HepG2 (cell line): ENCODE measurements around the gene IL27RA. TPM values are rescaled to one million over a fixed set of nuclear protein-coding genes. Genes with fewer than 3 reads are reported as not detected.

Experiments used
- ATAC-seq: fragments of 200-7000 bp; cut with Tn5 transposase; 3 replicates; pipeline ENCODE4 v1.9.1; 2020; ENCODE audit warnings: mild to moderate bottlenecking, moderate library complexity
- BruUV-seq: library from RNA; stranded (reverse); fragments of 400-500 nt; replicated peaks from 2 replicates; lab custom pipeline; 2021; lab: Mats Ljungman, UMichigan
- CTCF ChIA-PET: fragments of 300-600 bp; formaldehyde crosslinking; extraction: SDS; loops from one replicate; lab custom pipeline; 2021; ENCODE audit warnings: low total read pairs, inconsistent platforms, low intra/inter-chr PET ratio; lab: Yijun Ruan, JAX
- POLR2A ChIA-PET: fragments of 350-600 bp; sonication (Branson Sonifier 250); formaldehyde crosslinking; loops from one replicate; lab custom pipeline; 2020; ENCODE audit warnings: antibody characterized with exemption, inconsistent platforms; lab: Yijun Ruan, JAX
- DNase-seq: peaks from one replicate; pipeline ENCODE4 v3.0.0-alpha.2; 2015; ENCODE audit warnings: low spot score
- FAIRE-seq: peaks from 3 replicates; lab custom pipeline; 2011; peaks lifted over from hg19 to GRCh38; lab: Jason Lieb, UNC
- H2AFZ ChIP-seq: one replicate; pipeline ENCODE4 v1.6.1; 2011; ENCODE audit warnings: low read length, inconsistent platforms
- H3K27ac ChIP-seq: fragments of 300-600 bp; 3 replicates; pipeline ENCODE4 v1.8.0; 2011; ENCODE audit warnings: mixed run types, mild to moderate bottlenecking, mixed read lengths, low read length, inconsistent platforms; ENCODE audit not compliant: insufficient read depth; ENCODE audit errors: extremely low read length
- H3K27me3 ChIP-seq, 2 experiments: fragments of 200-600 bp in 1 of 2; 2 replicates in 1 of 2; 3 replicates in 1 of 2; pipeline versions ENCODE4 v1.6.0 to v1.8.0; 2011; ENCODE audit warnings: low read length in 2 of 2, mild to moderate bottlenecking in 2 of 2, moderate library complexity in 2 of 2, inconsistent platforms in 1 of 2; ENCODE audit not compliant: insufficient read depth in 2 of 2, control insufficient read depth in 1 of 2
- H3K36me3 ChIP-seq, 2 experiments: fragments of 200-600 bp in 1 of 2; replicated peaks in 1 of 2; 2 replicates in 1 of 2; 3 replicates in 1 of 2; pipeline versions ENCODE4 v1.5.1 to v1.8.0; 2011; ENCODE audit warnings: low read length in 2 of 2, inconsistent platforms in 1 of 2; ENCODE audit not compliant: insufficient read depth in 2 of 2, control insufficient read depth in 1 of 2
- H3K4me1 ChIP-seq: 2 replicates; pipeline ENCODE4 v1.5.1; 2012; ENCODE audit warnings: low read length, inconsistent platforms; ENCODE audit not compliant: insufficient read depth
- H3K4me2 ChIP-seq: 2 replicates; pipeline ENCODE4 v1.6.0; 2011; ENCODE audit warnings: low read depth, low read length, inconsistent platforms
- H3K4me3 ChIP-seq, 3 experiments: fragments of 200-600 bp in 1 of 3; sonication (generic), shearing (Covaris generic) in 1 of 3; replicated peaks in 1 of 3; 2 replicates each; pipeline ENCODE4 v1.5.1; 2011 to 2016; ENCODE audit warnings: low read length in 3 of 3, inconsistent platforms in 2 of 3, low read depth in 2 of 3, mild to moderate bottlenecking in 2 of 3, control low read depth in 1 of 3, mixed read lengths in 1 of 3; ENCODE audit not compliant: insufficient read depth in 1 of 3
- H3K79me2 ChIP-seq: one replicate; pipeline ENCODE4 v1.6.1; 2011; ENCODE audit warnings: low read length, inconsistent platforms; ENCODE audit not compliant: insufficient read depth
- H3K9ac ChIP-seq: 2 replicates; pipeline ENCODE4 v1.6.0; 2011; ENCODE audit warnings: mild to moderate bottlenecking, low read depth, low read length, inconsistent platforms; ENCODE audit not compliant: insufficient read depth
- H3K9me3 ChIP-seq: 2 replicates; pipeline ENCODE4 v1.5.1; 2012; ENCODE audit warnings: mild to moderate bottlenecking, low read length
- H4K20me1 ChIP-seq: 2 replicates; pipeline ENCODE4 v1.6.0; 2011; ENCODE audit warnings: inconsistent platforms, mild to moderate bottlenecking, low read length, moderate library complexity; ENCODE audit not compliant: insufficient read depth
- DNMT3B ChIP-seq: conservative IDR thresholded peaks from 2 replicates; pipeline ENCODE4 v1.6.1; 2016; ENCODE audit warnings: missing biosample characterization, control low read depth
- FOXP1 ChIP-seq, 2 experiments: fragments of 450-650 bp in 1 of 2; IDR thresholded peaks; 2 replicates each; pipeline ENCODE4 v1.6.1; 2017 to 2018; ENCODE audit warnings: antibody characterized with exemption in 1 of 2
- IKZF1 ChIP-seq: fragments of 450-650 bp; IDR thresholded peaks from 2 replicates; pipeline ENCODE4 v1.7.1; 2016
- PRDM15 ChIP-seq: sonication (generic); formaldehyde crosslinking; IDR thresholded peaks from 2 replicates; pipeline ENCODE4 v1.4.0; 2020; ENCODE audit warnings: missing genetic modification reagents
- RAD51 ChIP-seq: fragments of 450-650 bp; IDR thresholded peaks from 2 replicates; pipeline ENCODE4 v1.6.1; 2016; ENCODE audit warnings: borderline replicate concordance
- ZBTB21 ChIP-seq: sonication (generic); formaldehyde crosslinking; IDR thresholded peaks from 2 replicates; pipeline ENCODE4 v1.4.0; 2020; ENCODE audit warnings: missing genetic modification reagents
- ZFP90 ChIP-seq: sonication (generic); formaldehyde crosslinking; IDR thresholded peaks from 2 replicates; pipeline ENCODE4 v1.8.0; 2022; ENCODE audit warnings: missing genetic modification reagents, mild to moderate bottlenecking, inconsistent platforms, borderline replicate concordance
- ZNF121 ChIP-seq: sonication (generic); formaldehyde crosslinking; IDR thresholded peaks from 2 replicates; pipeline ENCODE4 v1.5.0; 2020; ENCODE audit warnings: mild to moderate bottlenecking, missing genetic modification reagents
- ZNF280B ChIP-seq: sonication (generic); formaldehyde crosslinking; IDR thresholded peaks from 2 replicates; pipeline ENCODE4 v1.5.0; 2020; ENCODE audit warnings: missing genetic modification reagents, mild to moderate bottlenecking, borderline replicate concordance
- ZNF512 ChIP-seq: sonication (generic); formaldehyde crosslinking; IDR thresholded peaks from 2 replicates; pipeline ENCODE4 v1.4.0; 2020; ENCODE audit warnings: mild to moderate bottlenecking, missing genetic modification reagents
- ZNF644 ChIP-seq: IDR thresholded peaks from 2 replicates; pipeline ENCODE4 v1.6.1; 2016; ENCODE audit warnings: low read depth
- ZNF883 ChIP-seq: sonication (generic); formaldehyde crosslinking; IDR thresholded peaks from 2 replicates; pipeline ENCODE4 v1.5.1; 2020; ENCODE audit warnings: mild to moderate bottlenecking, missing genetic modification reagents; ENCODE audit errors: not compliant biosample characterization
- WGBS: methylation state at CpG from one replicate; pipeline ENCODE4 v1.1.6; 2017; ENCODE audit warnings: low lambda C conversion rate; 5-methylcytosine and 5-hydroxymethylcytosine counted together
- in situ Hi-C: cut with HindIII; loops from 2 replicates; pipeline ENCODE4 v1.10.0; 2017; ENCODE audit warnings: low pct_unique_long_range_greater_than_20kb; ENCODE audit not compliant: extremely low pct_ligation_motif_present
- intact Hi-C: fragments of 100-400 bp; cut with micrococcal nuclease; formaldehyde crosslinking; loops from one replicate; pipeline ENCODE4 v1.10.0; 2022; ENCODE audit not compliant: unreplicated experiment
- polyA plus RNA-seq, 8 experiments: library from polyadenylated mRNA; depleted of rRNA in 3 of 8; stranded (reverse) in 7 of 8; unstranded in 1 of 8; fragments of >200 nt; fragmentation: Illumina TruSeq in 4 of 8; extraction: Trizol in 4 of 8; gene quantifications; 2 replicates each; pipeline versions ENCODE4 v1.2.1 to v1.2.3, GENCODE V29; 2011 to 2016; ENCODE audit warnings: low read depth in 4 of 8, missing spikeins in 1 of 8, mixed read lengths in 1 of 8; ENCODE audit not compliant: insufficient read depth in 1 of 8
- total RNA-seq, 5 experiments: library from RNA; depleted of rRNA; stranded (reverse); fragments of >200 nt; fragmentation: Illumina TruSeq; extraction: Trizol; gene quantifications; 2 replicates each; pipeline ENCODE4 v1.2.3, GENCODE V29; 2016; ENCODE audit warnings: low read depth in 1 of 5

IL27RA gene
- total and polyA plus RNA-seq, 2 of the 13 experiments (the other 11 are each of a cell fraction or from before 2014, with no cell fraction given) = 3.5 to 8.1 TPM

- Histone ChIP-seq H3K9ac (no peak overlapping the region), H3K4me2 (no peak overlapping the region), H3K36me3 (peaks cover 7 to 21% of the 10 kb centered on the region in 2 experiments), H3K4me1 (no peaks in the 10 kb centered on the region), H2AFZ (no peak overlapping the region), H4K20me1 (no peaks in the 10 kb centered on the region), H3K27ac (no peak overlapping the region), H3K4me3 (no peak overlapping the region), H3K79me2 (no peaks in the 10 kb centered on the region), H3K9me3 (no peaks in the 10 kb centered on the region), H3K27me3 (no peaks in the 10 kb centered on the region)
- no peak for ATAC-seq
- TF ChIP-seq RAD51 (no peak), PRDM15 (CRISPR knock-in tag) (no peak), ZFP90 (CRISPR knock-in tag) (no peak), IKZF1 (no peak), FOXP1 (IDR thresholded peaks at IDR 0.05) (no peak), FOXP1 (CRISPR knock-in tag; IDR thresholded peaks at IDR 0.05) (no peak), ZNF121 (no peak), ZNF883 (CRISPR knock-in tag) (no peak), ZBTB21 (no peak), DNMT3B (no peak), ZNF512 (CRISPR knock-in tag) (no peak), ZNF644 (CRISPR knock-in tag) (no peak), ZNF280B (no peak)
- no TSS peak for BruUV-seq
- intact Hi-C loops (no loop called here), in situ Hi-C loops (no loop called here)
- DNase-seq = no peak
- no peak for FAIRE-seq
- ChIA-PET POLR2A (no interaction called here), CTCF (no interaction called here)
- 98% methylated on average over 9 of the region's 10 CpGs for WGBS
These were observed 71.2 kb downstream of the IL27RA start for GRCh38 chr19:14102756-14103155.
